NCI-H2227 (cell line): ENCODE results near the gene KANSL1.

Source experiments
- DNase-seq: peaks from one replicate; lab custom pipeline; 2025; ENCODE audit not compliant: unreplicated experiment; lab: John Stamatoyannopoulos, UW

The KANSL1 gene

GRCh38 chr17:46141645-46142044, 51.6 kb downstream of the KANSL1 start:
- DNase-seq, result no peak

- no peak for DNase-seq
Observed at GRCh38 chr17:46140645-46141197, 52.5 kb downstream of the KANSL1 start.

- DNase-seq, result no peak
Observed at GRCh38 chr17:46139432-46140210, 53.6 kb downstream of the KANSL1 start.

- DNase-seq, result no peak
Observed at GRCh38 chr17:46138473-46138872, 54.8 kb downstream of the KANSL1 start.

- DNase-seq, result no peak
Observed at GRCh38 chr17:46136820-46137219, 56.4 kb downstream of the KANSL1 start.

GRCh38 chr17:46135879-46136563, 57.2 kb downstream of the KANSL1 start:
- no peak for DNase-seq

GRCh38 chr17:46135126-46135812, 58.0 kb downstream of the KANSL1 start:
- no peak for DNase-seq

- no peak for DNase-seq
Observed at GRCh38 chr17:46129302-46129701, 63.9 kb downstream of the KANSL1 start.

GRCh38 chr17:46128453-46128852, 64.8 kb downstream of the KANSL1 start:
- no peak for DNase-seq

- DNase-seq, result no peak
Observed at GRCh38 chr17:46127524-46127923, 65.7 kb downstream of the KANSL1 start.

GRCh38 chr17:46126840-46127239, 66.4 kb downstream of the KANSL1 start:
- DNase-seq, result no peak

- no peak for DNase-seq
Observed at GRCh38 chr17:46125831-46126230, 67.4 kb downstream of the KANSL1 start.

GRCh38 chr17:46124695-46125592, 68.3 kb downstream of the KANSL1 start:
- DNase-seq, result no peak

- DNase-seq, result no peak
Observed at GRCh38 chr17:46123607-46124006, 69.6 kb downstream of the KANSL1 start.

GRCh38 chr17:46122486-46122871, 70.8 kb downstream of the KANSL1 start:
- DNase-seq, result no peak

- no peak for DNase-seq
Observed at GRCh38 chr17:46121841-46122485, 71.3 kb downstream of the KANSL1 start.

- no peak for DNase-seq
Observed at GRCh38 chr17:46121165-46121764, 72.0 kb downstream of the KANSL1 start.

- DNase-seq, result no peak
Observed at GRCh38 chr17:46120537-46120936, 72.7 kb downstream of the KANSL1 start.

- no peak for DNase-seq
Observed at GRCh38 chr17:46120078-46120477, 73.2 kb downstream of the KANSL1 start.

GRCh38 chr17:46118964-46119363, 74.3 kb downstream of the KANSL1 start:
- DNase-seq, result no peak
